ENCODE results near the gene SLA2.

GRCh38 chr20:36658300-36658699 is 12.3 kb upstream of the SLA2 start:
- no peak for TF ChIP-seq CTCF (IDR thresholded peaks at IDR 0.05; ENCODE audit: poor library complexity)
- TF ChIP-seq EZH2 (IDR thresholded peaks at IDR 0.05; ENCODE audit: borderline replicate concordance), result no peak
